GM10266 (cell line): Measurements from ENCODE around the gene TGM1.

Source experiments
- DNase-seq: peaks from one replicate; pipeline ENCODE4 v3.0.0; 2012; ENCODE audit errors: extremely low spot score
- CTCF ChIP-seq: IDR thresholded peaks from 2 replicates; pipeline ENCODE4 v1.5.1; 2012; ENCODE audit warnings: mild to moderate bottlenecking, low read depth; ENCODE audit not compliant: control insufficient read depth, insufficient read depth; ENCODE audit errors: missing control alignments

The TGM1 gene

GRCh38 chr14:24261256-24261968 lies 1.6 kb downstream of the TGM1 start:
- no peak for DNase-seq
- TF ChIP-seq CTCF, result no peak

DNA sequence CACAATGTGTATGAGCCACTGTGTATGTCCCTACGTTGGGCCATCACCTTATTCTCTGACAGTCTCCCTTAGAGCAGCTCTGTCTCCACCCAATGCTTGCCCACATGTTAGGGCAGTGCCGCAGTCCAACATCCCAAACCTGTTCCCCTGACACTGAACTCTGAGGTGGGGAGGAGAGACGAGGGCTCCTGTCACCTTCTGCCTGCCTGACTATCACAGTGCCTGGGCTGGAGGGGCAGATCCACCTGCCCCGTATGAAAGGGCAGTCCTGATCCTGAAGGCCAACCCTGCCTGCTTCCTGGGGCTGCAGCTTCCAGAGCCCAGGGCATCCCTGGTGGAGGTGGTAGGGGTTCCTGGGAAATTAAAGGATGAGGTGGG lies 2.2 kb downstream of the TGM1 start:
- DNase-seq, result no peak
- TF ChIP-seq CTCF, result no peak

- no peak for DNase-seq
- TF ChIP-seq CTCF, result no peak
Observed at GRCh38 chr14:24260026-24260779, 2.8 kb downstream of the TGM1 start.

DNA sequence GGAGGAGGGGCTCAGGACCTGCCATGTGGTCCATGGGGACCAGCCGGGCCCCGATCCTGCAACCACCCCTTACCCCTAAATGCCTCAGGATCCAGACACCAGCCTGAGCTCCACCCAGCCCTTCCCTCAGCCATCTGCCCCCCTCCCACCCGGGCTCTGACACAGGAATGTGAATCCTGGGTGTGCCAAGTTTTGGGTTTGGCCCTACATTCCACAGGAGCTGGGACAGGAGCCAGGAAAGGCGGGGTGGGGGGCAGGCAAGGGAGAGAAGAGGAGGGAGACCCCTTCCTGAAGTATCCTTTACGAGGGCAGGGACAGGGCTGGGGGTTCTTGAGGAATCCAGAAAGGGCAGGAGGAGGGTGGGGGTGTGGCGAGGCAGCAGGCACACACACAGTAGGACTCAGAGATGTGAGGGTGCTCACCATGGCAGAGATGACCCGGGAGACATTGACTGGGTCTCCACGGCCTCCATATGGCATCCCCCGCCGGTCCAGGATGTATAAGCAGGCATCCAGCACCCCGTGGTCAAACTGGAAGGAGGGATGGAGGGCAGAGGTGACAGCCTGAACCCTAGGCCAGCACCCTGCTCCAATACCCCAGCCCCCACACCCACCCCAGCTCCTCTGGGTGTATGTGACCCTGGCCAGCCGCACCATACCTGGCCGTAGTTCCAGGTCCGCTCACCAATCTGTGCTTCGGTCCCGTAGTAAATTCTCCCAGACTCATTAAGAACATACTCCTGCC lies 3.5 kb downstream of the TGM1 start:
- TF ChIP-seq CTCF, result no peak
- DNase-seq, result no peak

- no peak for DNase-seq
Observed at GRCh38 chr14:24258548-24259265, 4.3 kb downstream of the TGM1 start.

GRCh38 chr14:24258119-24258518 lies 4.9 kb downstream of the TGM1 start:
- TF ChIP-seq CTCF, result no peak
- DNase-seq, result no peak

More at GRCh38 chr14:24258548-24259265, 4.3 kb downstream of the TGM1 start:
- no peak for TF ChIP-seq CTCF
